G401 (cell line): ENCODE data around the gene PSMB7. TPM values are rescaled to one million over a fixed set of nuclear protein-coding genes. Genes with fewer than 3 reads are reported as not detected.

ENCODE experiments used
- DNase-seq: peaks from one replicate; pipeline ENCODE4 v3.0.0-alpha.2; 2015; ENCODE audit warnings: low spot score
- in situ Hi-C: cut with HindIII; loops from 2 replicates; pipeline ENCODE4 v1.10.0; 2016; ENCODE audit warnings: low sequenced_read_pairs, mixed read lengths
- total RNA-seq: library from RNA; depleted of rRNA; stranded (reverse); fragments of >200 nt; shearing (Covaris generic); gene quantifications from 2 replicates; pipeline ENCODE4 v1.2.3, GENCODE V29; 2014

The PSMB7 gene
- total RNA-seq, 1 experiment from 2014 or later: 196 TPM

DNA sequence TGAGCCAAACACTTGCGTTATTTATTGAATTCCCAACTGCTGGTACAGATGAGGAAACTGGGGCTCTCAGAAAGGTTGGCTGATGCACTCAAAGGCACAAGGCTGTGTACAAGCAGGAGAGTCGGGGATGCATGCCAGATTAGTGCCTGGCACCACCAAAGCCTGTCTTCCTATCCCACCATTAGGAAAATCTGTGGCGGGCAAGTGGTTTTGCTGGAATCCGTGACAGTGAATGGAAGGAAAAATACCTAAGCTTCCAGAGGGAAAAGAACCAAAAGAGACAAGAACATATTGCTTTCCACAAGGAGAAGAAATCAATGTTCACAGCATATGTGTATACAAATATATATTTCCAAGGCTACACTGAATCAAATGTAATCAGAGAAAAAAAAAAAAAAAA is 51.1 kb downstream of the PSMB7 start:
- no peak for DNase-seq
- in situ Hi-C loops: no loop called here

GRCh38 chr9:124363326-124364096 is 51.7 kb downstream of the PSMB7 start:
- in situ Hi-C loops: no loop called here
- no peak for DNase-seq

GRCh38 chr9:124361128-124361527 is 54.1 kb downstream of the PSMB7 start:
- no peak for DNase-seq
- in situ Hi-C loops: no loop called here

DNA sequence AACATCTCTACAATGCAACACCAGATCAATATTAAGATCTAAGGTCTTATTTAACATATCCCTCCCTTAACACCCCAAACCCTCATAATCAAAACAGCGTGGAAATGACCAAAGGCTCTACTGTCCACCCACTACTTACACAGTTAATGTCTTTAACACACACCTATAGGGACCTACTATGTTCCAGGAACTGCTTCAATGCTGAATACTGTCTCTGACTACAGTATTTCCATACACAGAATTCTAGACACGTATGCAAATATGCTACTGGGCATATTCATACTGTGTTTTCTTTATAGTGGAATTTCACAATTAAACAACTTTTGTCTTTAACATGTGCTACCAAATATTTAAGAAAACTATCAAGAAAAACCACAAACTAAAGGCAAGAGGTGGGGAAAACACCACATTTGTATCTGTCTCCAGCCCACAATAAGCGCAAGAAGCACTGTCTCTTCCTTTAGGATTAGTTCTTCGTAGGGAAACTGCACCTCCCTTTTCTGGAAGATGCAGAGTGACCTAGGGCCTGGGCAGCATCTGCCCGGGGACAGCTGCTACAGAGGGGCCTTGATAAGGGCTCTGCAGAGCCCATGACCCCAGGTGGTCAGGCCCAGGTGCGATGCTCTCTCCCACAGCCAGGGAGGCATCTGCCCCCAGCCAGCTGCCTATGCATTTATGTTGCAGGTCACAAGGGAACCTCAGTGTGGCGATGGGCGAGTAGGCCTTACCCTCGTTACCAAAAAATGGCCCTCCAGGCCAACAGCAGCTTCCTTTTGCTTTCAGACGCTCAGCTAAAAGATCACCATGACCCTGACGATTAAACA is 55.2 kb downstream of the PSMB7 start:
- DNase-seq: no peak
- in situ Hi-C loops: no loop called here

GRCh38 chr9:124359426-124359825 is 55.8 kb downstream of the PSMB7 start:
- in situ Hi-C loops: no loop called here
- DNase-seq: no peak

GRCh38 chr9:124358631-124359030 is 56.6 kb downstream of the PSMB7 start:
- DNase-seq: no peak
- in situ Hi-C loops: no loop called here

- no peak for DNase-seq
These were observed 57.4 kb downstream of the PSMB7 start for GRCh38 chr9:124357721-124358361.

GRCh38 chr9:124356745-124357390 is 58.4 kb downstream of the PSMB7 start:
- in situ Hi-C loops: no loop called here

More at GRCh38 chr9:124357721-124358361, 57.4 kb downstream of the PSMB7 start:
- in situ Hi-C loops: no loop called here

GRCh38 chr9:124355941-124356744 is 59.1 kb downstream of the PSMB7 start:
- in situ Hi-C loops: no loop called here
- DNase-seq: no peak

More at GRCh38 chr9:124356745-124357390, 58.4 kb downstream of the PSMB7 start:
- DNase-seq: no peak

DNA sequence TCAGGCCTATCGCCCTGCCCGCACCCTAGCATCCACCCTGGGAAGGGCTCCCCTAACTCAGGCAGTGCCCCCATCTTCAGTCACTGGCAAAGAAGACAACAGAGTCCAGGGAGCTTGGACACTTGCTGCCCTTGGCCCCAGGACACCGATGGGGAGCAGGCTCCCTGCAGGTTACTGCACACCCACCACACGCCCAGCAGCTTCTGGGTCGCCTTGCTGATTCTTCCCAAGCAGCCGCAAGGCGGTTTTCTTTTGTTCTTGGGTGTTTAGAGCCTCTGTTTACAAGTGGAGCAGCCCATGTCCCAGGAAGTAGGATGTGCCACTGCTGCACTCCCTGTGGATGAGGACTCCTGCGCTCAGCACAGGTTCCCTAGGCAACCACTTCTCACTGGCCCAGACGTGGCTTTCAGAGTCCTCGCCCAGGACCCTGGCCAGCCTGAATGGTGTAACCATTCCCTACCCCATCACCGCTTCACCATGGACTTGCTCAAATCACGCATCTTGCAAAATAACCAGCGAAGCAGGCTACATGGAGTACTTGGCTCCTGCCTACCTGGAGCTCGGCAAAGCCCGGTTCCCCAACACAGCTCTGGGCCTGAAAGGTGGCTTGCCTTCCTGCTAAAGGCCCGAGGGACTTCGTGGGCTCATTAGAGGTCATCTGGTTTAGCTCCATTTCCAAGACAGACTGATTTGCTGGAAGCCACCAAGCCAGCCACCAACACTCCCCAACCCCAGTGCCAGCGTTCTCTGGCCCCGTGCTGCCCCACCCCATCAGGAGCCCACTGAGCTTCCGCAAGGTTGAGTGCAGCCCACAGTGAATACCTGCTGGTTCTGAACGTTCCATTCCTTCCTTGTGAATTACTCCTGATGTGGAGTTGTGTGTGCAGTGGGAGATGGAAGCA is 60.0 kb downstream of the PSMB7 start:
- in situ Hi-C loops: no loop called here

GRCh38 chr9:124354346-124355038 is 60.8 kb downstream of the PSMB7 start:
- in situ Hi-C loops: no loop called here
- no peak for DNase-seq

More for the DNA sequence above, 60.0 kb downstream of the PSMB7 start:
- no peak for DNase-seq

GRCh38 chr9:124353811-124354274 is 61.4 kb downstream of the PSMB7 start:
- no peak for DNase-seq
- in situ Hi-C loops: no loop called here

DNA sequence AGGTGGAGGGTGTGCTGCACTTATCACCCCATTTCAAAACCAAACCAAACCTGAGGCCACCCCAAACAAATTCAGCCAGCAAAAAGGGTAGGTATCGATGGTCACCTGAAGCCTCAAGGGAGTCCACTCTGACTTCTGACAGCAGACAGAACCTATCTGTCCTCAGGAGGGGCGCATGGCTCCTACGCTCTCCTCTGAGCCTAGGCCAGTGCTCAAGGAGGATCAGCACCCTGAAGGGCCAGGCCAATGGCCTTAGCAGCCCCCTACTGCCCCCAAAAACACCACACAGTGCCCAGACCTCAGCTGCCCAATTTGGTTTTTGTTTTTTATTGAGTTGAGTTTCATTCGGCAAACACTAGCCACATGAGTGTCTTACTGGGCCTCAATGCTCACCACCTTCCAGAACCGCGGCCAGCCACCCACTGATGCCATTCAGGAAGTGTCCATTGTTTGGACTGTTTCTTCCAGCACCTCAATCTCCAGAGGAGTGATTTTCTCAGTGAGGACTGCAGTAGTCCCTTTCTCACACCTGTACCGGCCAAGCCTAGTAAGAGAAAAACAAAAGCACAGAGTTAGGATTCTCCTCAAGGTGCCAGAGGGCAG is 62.0 kb downstream of the PSMB7 start:
- no peak for DNase-seq
- in situ Hi-C loops: no loop called here

- peak; percentile 75 for DNase-seq
- in situ Hi-C loops: no loop called here
These were observed 62.6 kb downstream of the PSMB7 start for GRCh38 chr9:124352616-124353015.

DNA sequence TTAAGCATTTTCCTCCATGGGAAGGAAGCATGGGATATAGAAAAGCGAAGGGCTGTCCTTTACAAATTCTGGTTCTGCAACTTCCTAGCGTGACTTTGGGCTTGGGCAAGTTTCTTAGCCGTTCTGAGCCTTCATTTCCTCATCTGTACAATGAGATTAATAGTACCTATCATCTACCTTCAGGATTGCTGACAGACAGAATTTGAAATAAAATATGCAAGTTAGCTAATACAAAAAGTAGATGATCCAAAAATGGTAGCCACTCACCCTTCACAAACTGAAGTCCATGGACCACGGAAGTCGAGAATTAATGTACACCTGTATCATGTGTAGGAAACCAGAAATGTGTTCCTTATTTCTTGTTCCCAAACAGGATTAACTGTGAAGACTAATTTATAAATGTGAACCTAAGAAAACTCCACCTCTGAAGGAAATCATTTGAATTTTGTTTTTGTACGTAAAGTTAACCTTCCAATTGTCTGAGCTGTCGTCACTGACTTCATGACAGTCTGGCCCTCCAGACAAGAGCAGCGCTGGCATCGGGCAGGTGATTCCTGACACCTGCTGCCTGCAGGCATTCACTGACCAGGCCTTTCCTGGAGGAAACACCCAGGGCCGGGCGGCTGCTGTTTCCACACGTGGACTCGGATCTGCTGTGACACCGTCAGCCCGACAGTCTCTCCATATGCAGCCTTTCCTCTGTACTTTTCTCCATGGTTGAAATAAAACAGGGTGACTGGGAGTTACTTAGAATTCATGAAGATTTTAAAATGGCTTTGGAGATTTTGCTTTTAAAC is 63.4 kb downstream of the PSMB7 start:
- in situ Hi-C loops: no loop called here
- DNase-seq: peak; percentile 47
